ENCODE measurements around the gene FMN1.

The FMN1 gene

GRCh38 chr15:32943711-32944110 lies 250.8 kb downstream of the FMN1 start:
- H3K27ac ChIP-seq: no peak overlapping the region
- no peak for TF ChIP-seq CTCF (conservative IDR thresholded peaks at IDR 0.05; ENCODE audit: low read depth)
- POLR2A ChIA-PET (ENCODE audit: low non-redundant PET): interaction anchor here (0.7 kb wide), 1 partner anchor 119 kb away, joined by 3 read pairs; no protein-coding TSS in a partner anchor

GRCh38 chr15:32942401-32942841 lies 252.1 kb downstream of the FMN1 start:
- TF ChIP-seq CTCF (conservative IDR thresholded peaks at IDR 0.05; ENCODE audit: low read depth): no peak
- no peak for DNase-seq (ENCODE audit: low spot score)
- no peak overlapping the region for H3K27ac ChIP-seq
- ChIA-PET POLR2A (ENCODE audit: low non-redundant PET) (no interaction called here), CTCF (interaction anchor here (0.5 kb wide), 1 partner anchor 16 kb away, joined by 3 read pairs; no protein-coding TSS in a partner anchor)

More at GRCh38 chr15:32943711-32944110, 250.8 kb downstream of the FMN1 start:
- no peak for DNase-seq (ENCODE audit: low spot score)
- CTCF ChIA-PET: interaction anchor here (0.6 kb wide), 1 partner anchor 185 kb away, joined by 3 read pairs; no protein-coding TSS in a partner anchor

- TF ChIP-seq CTCF (conservative IDR thresholded peaks at IDR 0.05; ENCODE audit: low read depth): no peak
- CTCF ChIA-PET: interaction anchor here (0.6 kb wide), 1 partner anchor 1429 kb away, joined by 3 read pairs; no protein-coding TSS in a partner anchor
Observed at GRCh38 chr15:32941823-32942222, 252.7 kb downstream of the FMN1 start.

GRCh38 chr15:32936976-32937375 lies 257.5 kb downstream of the FMN1 start:
- TF ChIP-seq CTCF (conservative IDR thresholded peaks at IDR 0.05; ENCODE audit: low read depth): no peak
- H3K27ac ChIP-seq: no peak overlapping the region
- ChIA-PET CTCF (interaction anchor here (1.1 to 1.8 kb wide), 2 partner anchors 10 to 93 kb away, joined by 5 to 7 read pairs; no protein-coding TSS in a partner anchor), POLR2A (ENCODE audit: low non-redundant PET) (no interaction called here)
- no peak for DNase-seq (ENCODE audit: low spot score)

More at GRCh38 chr15:32941823-32942222, 252.7 kb downstream of the FMN1 start:
- H3K27ac ChIP-seq: no peak overlapping the region
- DNase-seq (ENCODE audit: low spot score): no peak
- POLR2A ChIA-PET (ENCODE audit: low non-redundant PET): no interaction called here

GRCh38 chr15:32936283-32936918 lies 258.1 kb downstream of the FMN1 start:
- CTCF ChIA-PET: interaction anchor here (1.1 to 1.8 kb wide), 2 partner anchors 10 to 92 kb away, joined by 5 to 7 read pairs; no protein-coding TSS in a partner anchor
- POLR2A ChIA-PET (ENCODE audit: low non-redundant PET): no interaction called here
- peak; percentile 53 for TF ChIP-seq CTCF (conservative IDR thresholded peaks at IDR 0.05; ENCODE audit: low read depth)
- no peak overlapping the region for H3K27ac ChIP-seq
- DNase-seq (ENCODE audit: low spot score): peak; percentile 8

- no peak for TF ChIP-seq CTCF (conservative IDR thresholded peaks at IDR 0.05; ENCODE audit: low read depth)
- ChIA-PET CTCF (no interaction called here), POLR2A (ENCODE audit: low non-redundant PET) (no interaction called here)
- no peak for DNase-seq (ENCODE audit: low spot score)
- H3K27ac ChIP-seq: no peak overlapping the region
Observed at GRCh38 chr15:32935139-32935538, 259.4 kb downstream of the FMN1 start.
